ENCODE measurements around the gene BARX1.

Gene BARX1

GRCh38 chr9:93902051-93902779, 52.9 kb downstream of the BARX1 start:
- Histone ChIP-seq H3K27ac (ENCODE audit: low read length) (no peak overlapping the region), H3K4me1 (ENCODE audit: control insufficient read depth in 1 of 2, insufficient read depth in 2 of 2, low read length in 2 of 2) (no peaks in the 10 kb centered on the region), H3K4me3 (ENCODE audit: low read depth in 1 of 2, low read length in 2 of 2) (no peak overlapping the region), H3K36me3 (ENCODE audit: control insufficient read depth in 1 of 2, insufficient read depth in 2 of 2, low read length in 2 of 2) (no peaks in the 10 kb centered on the region), H3K9me3 (ENCODE audit: control insufficient read depth in 1 of 2, low read length in 2 of 2) (peaks cover 0 to under 1% of the 10 kb centered on the region in 2 donors), H3K27me3 (ENCODE audit: low read depth, low read length) (no peaks in the 10 kb centered on the region)

Data from muscle layer of duodenum (tissue), 2 donors.